GF-D8 (cell line): Measurements from ENCODE around the gene CCL13.

Experiments
- DNase-seq: peaks from one replicate; lab custom pipeline; 2025; lab: John Stamatoyannopoulos, UW

The CCL13 gene

DNA sequence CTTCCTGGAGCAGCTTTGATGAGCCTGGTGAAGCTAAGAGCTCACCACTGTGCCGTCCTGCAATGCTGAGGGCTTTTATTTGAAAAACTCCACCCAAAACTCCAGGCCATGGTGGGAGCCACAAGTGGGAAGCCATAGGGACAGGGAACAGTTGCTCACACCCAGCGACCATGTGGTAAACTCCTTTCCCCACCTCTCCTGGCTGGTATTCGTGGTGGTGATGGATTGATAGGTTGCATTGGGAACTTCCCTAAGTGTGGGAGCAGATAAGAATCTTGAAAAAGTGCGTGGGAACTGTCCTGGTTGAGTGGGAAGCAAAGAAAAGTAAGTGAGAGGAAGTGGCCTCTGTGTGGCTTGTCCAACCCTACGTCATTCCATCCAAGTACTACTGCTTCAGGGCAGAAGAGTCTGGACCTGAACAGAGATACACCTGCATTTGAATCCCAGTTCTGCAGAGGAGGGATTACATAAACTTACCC lies 6.9 kb downstream of the CCL13 start, which contains the start of gene CCL1:
CCL1 (minus strand) TSS at position 51 of the 479 bp plus-strand sequence. CDS start 72 bp downstream, outside the sequence.
- DNase-seq: no peak

DNA sequence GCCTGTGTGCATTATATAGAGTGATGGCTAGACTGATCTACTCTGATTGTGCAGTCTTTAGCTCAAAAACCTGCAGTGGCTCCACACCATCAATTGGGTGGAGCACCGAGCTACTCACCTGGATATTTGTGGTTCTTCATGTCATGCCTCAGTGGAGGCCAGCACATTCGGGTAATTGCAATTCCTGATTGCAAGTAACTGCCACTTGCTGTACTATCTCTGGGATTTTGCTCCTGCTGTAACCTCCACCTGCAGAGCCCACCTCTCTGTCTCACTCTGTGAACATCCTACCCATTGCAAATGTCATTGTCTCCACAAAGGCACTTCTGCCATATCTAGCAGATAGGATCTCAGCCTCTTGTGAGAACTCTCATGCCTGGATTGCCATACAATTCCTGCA lies 8.5 kb downstream of the CCL13 start:
- DNase-seq: no peak

DNA sequence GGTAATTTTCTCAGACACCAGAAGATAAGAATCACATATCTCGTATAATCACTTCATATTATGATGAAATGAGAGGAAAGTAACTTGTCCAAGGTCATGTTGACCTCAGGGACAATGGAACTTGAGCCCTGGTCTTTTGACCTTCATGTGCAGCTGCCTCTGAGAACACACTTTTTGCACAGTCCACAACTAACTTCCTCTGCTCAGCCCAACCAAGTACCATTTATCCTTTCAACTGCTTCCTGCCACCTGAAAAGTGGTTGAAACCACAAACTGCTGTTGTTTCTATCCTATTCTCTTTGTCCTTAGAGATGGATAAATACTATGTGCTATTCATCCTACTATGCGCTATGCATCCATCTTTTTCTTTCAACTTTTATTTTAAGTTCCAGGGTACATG lies 9.1 kb downstream of the CCL13 start:
- DNase-seq: no peak

DNA sequence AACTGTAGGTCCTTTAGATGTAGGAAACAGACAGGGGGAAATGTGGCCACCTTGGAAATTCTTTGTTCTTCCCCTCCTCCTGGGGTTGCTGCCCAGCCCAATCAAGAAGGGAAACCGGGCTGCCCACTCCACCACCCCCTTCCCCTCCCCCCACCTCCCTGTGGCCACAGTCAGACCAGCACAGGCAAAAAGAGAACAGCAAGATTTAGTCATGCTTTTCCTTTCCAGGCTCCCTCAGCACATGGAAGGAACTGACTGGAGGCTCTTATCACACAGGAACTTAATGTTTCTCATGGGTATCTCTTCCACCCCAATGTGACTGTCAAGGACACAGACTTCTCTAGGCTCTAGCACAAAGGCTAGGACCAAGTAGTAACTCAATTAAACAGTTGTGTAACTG lies 9.7 kb downstream of the CCL13 start:
- DNase-seq: no peak

DNA sequence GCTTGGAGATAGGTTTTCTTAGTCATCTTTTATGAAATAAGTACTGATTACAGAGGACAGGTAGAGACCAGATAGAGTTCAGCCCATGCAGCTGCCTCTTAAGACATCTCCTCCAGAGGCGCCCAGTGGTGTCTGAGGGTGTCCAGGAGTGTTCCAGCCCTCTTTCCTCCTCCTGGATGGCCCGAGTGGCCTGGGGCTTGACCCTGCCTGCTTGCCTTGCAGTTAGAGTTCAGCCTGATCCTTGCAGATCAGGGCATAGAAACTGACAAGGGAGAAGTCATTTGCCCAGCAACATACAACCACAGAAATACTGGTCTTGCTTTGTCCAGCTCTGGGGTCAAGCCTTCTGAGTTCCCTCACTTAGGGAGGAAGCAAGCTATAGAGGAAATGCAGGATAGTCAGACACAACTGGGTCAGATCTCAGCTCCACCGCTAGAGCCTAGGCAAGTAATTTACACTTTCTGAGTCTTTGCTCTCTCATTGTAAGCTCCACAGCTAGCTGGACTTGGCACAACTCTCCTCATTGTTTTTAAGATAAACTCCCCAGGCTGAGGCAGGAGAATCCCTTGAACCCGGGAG lies 10.3 kb downstream of the CCL13 start:
- no peak for DNase-seq

DNA sequence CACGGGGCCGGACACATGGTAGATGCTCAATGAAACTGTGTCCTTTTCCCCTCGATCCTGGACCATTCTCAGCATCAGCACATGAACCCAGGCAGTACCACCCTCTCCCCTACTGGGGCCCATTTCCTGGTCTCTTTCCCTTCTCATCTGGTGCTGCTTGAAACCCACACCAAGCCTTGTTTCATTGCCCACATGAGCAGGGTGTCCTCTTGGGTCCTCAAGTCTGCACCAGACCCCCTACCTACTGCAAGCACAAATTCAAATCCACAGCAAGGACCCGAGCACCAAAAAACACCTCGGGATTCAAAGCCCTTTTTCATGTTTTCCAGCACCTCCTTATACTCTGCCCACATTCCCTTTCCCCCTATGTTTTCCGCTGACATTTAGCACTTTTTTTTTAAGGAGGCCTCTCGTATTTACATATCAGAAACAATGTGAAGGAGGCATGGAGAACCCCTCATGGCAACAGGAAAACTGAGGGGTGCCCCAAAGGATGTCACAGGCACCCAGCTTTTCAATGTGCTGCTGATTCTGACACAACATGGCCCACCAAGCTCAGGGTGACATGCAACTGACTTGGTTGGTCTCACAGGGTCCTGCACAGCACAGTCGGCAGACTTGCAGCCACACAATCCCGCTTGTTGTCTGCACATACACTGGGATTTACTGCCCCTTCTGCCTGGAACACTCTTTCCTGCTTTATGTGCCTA lies 11.4 kb downstream of the CCL13 start:
- DNase-seq: no peak

DNA sequence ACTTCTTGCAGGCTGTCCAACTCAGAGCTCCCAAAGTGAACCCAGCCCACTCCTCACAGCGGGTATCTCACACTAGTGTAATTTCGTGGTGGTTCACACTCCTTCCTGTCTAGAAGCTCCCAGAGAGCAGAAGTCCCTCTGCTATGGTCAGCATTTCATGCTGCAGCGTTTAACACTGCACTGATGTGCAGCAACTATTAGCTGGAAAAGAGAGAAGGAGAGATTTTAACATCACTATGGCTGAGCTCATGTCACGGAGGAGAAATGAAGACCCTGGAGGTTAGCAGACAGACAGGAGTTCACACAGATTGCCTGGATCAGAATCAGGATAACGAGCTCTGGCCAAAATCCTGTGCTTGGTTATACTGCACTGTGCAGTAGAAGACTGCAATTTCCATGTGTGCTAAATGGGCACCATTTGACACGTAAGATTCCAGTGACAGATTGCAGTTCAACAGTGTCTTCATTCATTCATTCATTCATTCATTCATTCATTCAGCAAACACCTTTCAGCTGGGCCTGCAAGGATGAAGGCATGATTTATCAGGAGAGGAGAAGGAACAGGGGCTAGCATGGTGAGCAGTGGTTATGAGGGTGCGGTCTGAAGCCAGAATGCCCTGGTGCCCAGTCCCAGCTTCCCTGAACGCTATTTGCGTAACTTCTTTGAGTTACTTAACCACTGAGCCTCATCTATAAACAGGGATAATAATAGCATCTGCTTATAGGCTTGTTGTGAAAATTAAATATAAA lies 12.1 kb downstream of the CCL13 start:
- no peak for DNase-seq

DNA sequence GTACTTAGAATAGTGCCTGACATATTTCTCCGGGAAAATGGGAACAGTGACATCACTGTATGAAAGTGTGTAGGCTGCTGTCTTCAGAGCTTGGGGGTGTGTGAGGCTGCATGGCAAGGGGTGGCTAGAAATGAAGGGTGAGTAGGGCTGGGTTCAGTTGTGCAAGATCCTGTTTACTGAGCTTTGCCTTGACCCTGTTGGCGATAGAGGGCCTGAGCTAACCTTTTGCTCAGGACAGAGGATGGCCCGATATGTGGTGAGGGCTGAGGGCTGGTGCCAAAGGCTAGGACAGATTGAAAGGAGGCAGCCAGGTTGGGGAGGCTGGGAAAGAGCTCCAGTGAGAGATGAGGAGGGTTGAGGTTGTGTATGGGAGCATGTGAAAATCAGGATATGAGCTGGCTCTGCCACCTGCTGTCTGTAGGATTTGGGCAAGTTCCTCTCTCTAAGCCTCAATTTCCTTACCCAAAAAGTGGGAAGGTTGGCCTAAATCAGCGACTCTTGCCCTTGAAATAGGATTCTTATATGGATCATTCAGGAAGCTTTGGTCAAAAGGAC lies 12.7 kb downstream of the CCL13 start:
- DNase-seq: no peak

DNA sequence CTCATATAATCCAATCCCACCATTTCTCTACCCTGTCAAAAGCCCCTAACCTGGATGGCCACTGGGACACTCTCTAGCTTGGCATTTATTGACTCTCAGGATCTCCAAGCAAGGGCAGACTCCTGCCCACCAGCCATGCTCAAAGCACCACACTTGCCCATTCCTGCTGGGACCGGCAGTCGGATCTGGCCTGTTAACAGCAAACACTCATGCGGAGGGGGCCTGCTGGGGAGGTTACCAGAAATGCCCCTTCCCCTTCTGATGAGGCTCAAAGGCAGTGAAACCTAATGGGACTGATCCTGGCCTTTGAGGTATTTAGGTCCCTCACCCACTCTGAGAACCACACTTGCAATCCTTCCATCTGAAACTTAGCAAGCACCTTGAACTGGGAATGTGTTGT lies 13.3 kb downstream of the CCL13 start:
- no peak for DNase-seq

DNA sequence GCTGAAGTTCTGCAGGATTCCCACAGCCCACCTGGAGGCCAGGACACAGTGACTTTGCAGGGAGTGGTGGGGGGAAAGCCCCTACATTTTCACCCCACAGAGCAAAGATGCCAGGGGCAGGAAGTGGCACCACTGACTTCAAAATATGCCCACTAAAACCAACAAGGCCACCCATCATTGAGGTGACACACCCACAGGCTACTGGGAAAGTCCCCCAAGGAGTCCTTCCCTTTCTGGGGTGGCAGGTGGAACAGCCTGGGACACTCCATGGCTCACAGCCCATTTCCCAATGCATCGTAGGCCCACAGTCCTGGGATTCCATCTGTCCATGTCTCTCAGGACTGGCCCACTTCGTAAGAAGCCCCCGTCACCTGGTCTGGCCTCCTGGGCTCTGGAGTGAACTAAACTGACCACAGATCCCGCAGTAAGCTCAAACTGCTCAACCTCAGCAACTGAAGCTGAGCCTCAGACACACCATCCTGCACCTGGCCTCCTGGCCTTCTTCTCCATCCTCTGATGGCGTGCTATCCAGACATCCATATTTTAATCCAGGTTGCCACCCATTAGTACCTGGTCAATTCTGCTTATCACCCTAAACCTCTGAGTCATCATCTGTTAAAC lies 14.2 kb downstream of the CCL13 start:
- DNase-seq: no peak

DNA sequence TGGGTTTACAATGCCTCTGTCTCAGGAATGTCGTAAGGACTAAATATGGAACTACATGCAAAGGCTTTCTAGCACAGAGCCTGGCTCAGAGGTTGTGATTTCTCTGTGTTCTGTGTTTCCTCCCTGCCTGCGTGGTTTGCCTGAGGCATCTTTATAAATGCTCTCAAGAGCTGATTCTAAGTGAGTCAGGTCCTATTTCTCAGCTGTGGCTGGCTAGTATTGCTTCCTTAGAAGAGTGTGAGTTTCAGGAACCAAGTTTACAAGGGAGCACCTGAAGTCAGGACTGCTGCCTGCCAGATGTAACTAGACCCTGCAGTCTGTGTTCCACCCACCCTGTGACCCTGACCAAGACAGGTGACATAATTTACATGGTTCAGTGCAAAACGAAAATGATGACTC lies 14.7 kb downstream of the CCL13 start:
- DNase-seq: no peak

DNA sequence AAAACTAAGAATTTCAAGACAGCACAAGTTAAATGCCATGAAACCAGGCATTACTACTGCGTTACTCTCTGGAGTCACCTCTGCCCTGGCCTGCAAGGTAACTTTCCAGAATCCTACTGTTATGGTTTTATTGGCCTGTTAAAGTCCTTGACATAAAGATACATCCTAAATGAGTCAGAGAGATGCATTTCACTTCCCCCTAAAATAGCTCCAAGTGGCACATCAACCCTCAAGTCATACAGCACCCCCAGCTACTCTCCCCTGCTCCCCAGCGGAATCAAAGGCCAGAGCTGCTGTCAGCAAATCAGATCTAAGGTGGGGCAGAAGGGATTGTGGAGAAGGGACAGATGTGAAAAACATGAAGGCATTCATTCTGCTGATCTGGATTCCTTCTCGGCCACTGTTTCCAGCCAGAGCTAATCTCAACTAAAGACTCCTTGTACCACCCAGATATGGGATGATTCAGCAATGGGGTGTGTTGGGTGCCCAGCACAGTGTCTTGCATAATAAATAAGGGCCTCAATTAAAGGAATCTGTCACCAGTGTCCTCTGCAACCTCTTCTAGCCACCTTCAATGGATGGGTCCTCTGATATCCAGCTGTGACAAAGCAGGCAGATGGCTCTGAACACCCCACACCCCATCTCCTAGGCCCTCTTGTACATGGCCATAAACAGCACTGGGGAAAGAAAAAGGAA lies 15.3 kb downstream of the CCL13 start:
- DNase-seq: no peak

DNA sequence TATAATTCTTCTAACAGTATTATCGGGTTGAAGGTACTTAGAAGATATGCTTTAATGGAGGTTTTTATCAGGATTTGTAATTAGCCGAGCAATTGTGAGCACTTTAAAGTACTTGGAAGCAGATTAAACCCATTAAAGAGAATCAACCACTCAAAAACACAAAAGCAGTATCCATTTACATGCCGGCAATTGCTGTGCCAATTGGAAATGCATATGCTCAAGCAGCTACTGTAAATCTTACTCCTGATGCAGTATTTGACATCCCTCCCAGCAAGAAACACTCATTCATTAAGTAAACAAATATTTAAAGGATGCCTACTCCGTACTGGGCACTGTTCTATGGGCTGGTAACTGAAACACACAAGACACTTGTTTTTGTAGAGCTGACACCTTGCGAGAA lies 18.2 kb downstream of the CCL13 start:
- no peak for DNase-seq

DNA sequence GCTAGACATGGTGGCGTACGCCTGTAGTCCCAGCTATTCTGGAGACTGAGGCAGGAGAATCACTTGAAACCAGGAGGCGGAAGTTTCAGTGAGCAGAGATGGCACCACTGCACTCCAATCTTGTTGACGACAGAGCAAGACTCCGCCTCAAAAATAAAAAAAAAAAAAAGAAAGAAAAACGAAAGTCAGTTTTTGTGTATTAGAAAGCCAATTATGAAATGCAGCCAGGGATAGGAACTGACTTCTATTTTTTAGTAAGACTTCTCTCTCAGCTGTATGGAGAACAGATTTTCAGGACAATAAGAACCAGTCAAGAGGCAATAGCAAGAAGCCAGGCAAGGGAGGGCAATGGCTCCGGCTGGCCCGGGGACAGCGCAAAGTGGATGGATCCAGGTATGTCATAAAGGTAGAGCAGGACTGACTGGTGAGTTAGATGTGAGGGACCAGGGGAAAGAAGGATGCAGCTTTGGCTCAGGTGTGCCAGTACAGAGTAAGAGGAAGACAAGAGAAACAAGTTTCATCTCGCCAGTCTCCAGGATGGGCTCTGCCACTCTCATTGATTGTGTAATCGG lies 19.2 kb downstream of the CCL13 start:
- no peak for DNase-seq

DNA sequence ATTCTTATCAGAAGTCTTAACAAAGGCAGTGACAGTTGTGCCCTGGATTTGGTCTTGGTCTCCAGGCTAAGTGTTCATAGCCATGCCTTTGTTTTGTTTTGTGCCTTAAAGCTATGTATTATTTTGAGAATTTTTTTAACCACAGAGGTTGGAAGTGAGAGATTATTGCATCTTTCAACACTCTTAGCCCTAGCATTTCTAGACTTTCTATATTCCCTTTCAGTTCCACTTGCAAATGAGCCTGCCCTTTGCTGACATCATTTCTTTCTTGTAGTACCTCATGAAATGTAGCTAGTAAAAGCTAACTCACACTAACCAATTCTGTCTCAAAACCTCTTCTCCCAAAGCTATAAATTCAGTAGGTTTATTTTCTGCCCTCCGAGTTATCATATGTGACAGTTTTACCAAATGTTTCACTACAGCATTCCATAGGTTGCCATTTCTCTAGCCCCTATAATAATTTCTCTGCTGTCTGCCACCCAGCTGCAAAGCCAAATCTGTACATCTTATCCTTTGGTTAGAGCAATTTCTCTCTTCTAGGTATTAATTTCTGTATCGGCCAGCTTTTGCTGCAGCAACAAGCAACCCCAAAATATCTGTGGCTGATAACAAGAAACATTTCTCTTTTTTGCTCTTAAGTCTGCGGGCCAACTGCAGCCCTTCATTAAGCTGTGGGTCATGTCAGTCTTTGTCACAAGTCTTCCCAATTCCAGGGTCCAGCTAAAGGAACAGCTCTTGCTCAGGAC lies 21.0 kb downstream of the CCL13 start:
- no peak for DNase-seq

DNA sequence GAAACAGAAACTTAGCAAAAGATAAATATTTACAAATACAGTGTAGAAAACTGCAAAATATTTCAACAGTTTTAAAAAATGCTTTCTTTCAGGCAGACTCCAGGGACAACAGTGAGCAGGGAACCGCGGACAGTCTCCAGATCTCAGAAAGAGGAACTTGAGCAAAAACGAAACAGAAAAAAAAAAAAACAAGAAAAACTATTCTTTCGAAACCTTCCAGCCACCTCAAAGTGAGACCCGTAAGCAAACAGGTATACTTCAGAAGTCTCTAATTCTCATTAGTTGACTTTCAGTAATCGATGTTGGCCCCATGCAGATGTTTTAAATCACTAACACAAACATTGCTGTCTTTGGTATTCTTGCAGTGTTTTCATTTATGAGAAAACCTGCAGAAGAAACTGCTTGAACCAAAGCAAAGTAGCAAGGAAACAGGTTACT lies 22.4 kb downstream of the CCL13 start:
- no peak for DNase-seq

DNA sequence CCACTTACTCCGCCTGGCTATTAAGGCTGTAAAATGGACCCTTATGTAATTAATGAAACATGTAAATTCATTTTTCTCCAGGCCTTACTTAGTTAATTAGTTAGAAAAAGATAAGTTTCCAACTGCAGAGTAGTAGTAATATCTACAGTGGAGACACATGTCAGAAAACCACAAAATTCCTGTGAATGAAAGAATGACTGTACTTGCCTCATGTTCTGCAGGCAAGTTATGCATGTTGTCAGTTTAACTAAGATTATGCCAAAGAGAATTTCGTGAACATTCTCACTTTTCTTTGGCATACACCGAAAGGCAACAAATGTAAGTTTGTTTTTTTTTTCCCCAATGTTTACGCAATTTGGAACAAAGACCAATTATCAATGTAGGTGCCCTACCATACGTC lies 23.6 kb downstream of the CCL13 start:
- no peak for DNase-seq

DNA sequence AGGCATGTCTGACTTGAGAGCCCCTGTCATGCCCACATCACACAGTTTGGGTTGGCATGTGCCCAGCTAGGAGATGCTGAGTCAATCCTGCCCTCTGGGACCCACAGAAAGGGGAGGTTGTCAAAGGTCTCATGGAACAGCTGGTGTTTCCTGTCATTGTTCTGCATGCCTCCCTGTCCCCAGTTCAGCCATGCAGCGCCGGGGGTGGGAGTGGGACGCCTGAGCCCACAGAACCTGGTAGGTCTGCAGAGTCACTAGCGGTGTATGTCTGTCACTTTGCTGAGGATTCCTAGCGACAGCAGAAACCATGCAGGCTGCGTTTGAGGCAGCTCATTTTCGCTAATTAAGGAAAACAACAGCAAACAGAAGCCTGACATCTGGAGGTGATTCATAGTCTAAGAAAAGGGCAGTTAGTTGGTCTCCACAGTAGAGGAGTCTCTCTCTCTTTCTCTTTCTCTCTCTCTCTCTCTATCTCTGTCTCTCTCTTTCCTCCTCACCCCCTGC lies 26.4 kb downstream of the CCL13 start:
- DNase-seq: no peak

DNA sequence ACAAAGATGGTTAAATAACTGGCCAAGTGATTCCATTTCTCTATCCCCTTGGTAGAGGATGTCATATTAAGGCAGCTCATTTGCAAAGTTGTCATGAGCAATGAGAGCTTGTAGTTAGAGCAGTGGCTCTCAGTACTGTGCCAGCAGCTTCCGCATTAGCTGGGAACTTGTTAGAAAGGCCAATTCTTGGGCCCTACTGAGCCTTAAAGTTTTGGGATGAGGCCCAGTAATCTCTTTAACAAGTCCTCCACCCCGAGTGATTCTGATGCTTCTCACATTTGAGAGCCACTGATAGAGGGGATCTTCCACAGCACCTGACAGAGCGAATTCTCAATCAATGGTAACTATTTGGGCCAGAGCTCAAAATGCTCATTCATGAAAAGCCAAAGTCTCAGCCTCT lies 26.9 kb downstream of the CCL13 start:
- DNase-seq: no peak

DNA sequence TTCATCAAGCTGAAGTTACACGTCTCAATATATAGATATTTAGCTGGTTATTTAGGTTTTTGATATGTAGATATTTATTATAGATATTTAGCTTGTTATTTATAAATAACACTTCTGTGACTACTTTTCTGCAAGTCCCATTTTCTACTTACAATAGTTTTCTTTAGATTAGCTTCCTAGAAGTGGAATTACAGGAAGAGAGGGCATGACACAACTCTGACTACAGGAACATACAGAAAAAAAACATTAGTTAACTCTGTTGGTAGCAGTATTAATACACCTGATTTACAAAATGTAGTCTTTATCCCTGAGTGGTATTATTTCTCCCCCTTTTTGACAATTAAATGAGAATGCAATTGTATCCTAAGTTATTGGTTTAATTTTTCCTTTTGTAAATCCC lies 28.0 kb downstream of the CCL13 start:
- no peak for DNase-seq
